Tibial nerve (tissue), 4 donors: Measurements from ENCODE around the gene CYP24A1. TPM values are rescaled to one million over a fixed set of nuclear protein-coding genes. Genes with fewer than 3 reads are reported as not detected.

Experiments
- DNase-seq, 2 donors: peaks; one replicate each; pipeline ENCODE4 v3.0.0-alpha.2; 2019; ENCODE audit warnings: low spot score in 2 of 2
- H3K27ac ChIP-seq, 4 donors: fragments of 200-600 bp; sonication (generic) in 3 of 4; one replicate each; pipeline ENCODE4 v1.5.1; 2017 to 2019; ENCODE audit warnings: mild to moderate bottlenecking in 1 of 4
- H3K27me3 ChIP-seq, 2 donors: fragments of 200-600 bp; sonication (generic) in 1 of 2; one replicate each; pipeline versions ENCODE4 v1.5.1 to v1.6.0; 2017 to 2019
- H3K36me3 ChIP-seq, 3 donors: fragments of 200-600 bp; sonication (generic); one replicate each; pipeline ENCODE4 v1.5.1; 2018 to 2019
- H3K4me1 ChIP-seq, 4 donors: fragments of 200-600 bp; sonication (generic) in 3 of 4; one replicate each; pipeline ENCODE4 v1.5.1; 2017 to 2019
- H3K4me3 ChIP-seq, 4 donors: fragments of 200-600 bp; sonication (generic) in 3 of 4; one replicate each; pipeline ENCODE4 v1.5.1; 2017 to 2019; ENCODE audit warnings: mild to moderate bottlenecking in 1 of 4, moderate library complexity in 1 of 4
- H3K9me3 ChIP-seq, 4 donors: fragments of 200-600 bp; sonication (generic) in 3 of 4; one replicate each; pipeline ENCODE4 v1.5.1; 2017 to 2019
- CTCF ChIP-seq, 5 experiments: fragments of 200-600 bp in 3 of 5; fragments of 450-650 bp in 2 of 5; sonication (generic) in 3 of 5; IDR thresholded peaks; one replicate each; pipeline ENCODE4 v1.5.1; 2016 to 2019; ENCODE audit warnings: antibody characterized with exemption in 5 of 5, mild to moderate bottlenecking in 3 of 5, moderate library complexity in 2 of 5
- EP300 ChIP-seq, 2 donors: sonication (generic); formaldehyde crosslinking; IDR thresholded peaks; one replicate each; pipeline ENCODE4 v1.6.1; 2017; ENCODE audit warnings: antibody characterized with exemption in 2 of 2, mild to moderate bottlenecking in 1 of 2
- POLR2A ChIP-seq, 2 donors: fragments of 450-650 bp; IDR thresholded peaks; one replicate each; pipeline ENCODE4 v1.6.1; 2017; ENCODE audit warnings: antibody characterized with exemption in 2 of 2, mild to moderate bottlenecking in 2 of 2, moderate library complexity in 2 of 2
- WGBS, 2 donors: methylation state at CpG; one replicate each; pipeline ENCODE4 v1.1.5; 2018; 5-methylcytosine and 5-hydroxymethylcytosine counted together
- total RNA-seq, 4 donors: library from RNA; depleted of rRNA; stranded (reverse); fragments of >200 nt; gene quantifications; one replicate each; pipeline ENCODE4 v1.1.0, GENCODE V29; 2016

The CYP24A1 gene
- total RNA-seq, 4 donors from 2014 or later: not detected

GRCh38 chr20:54207743-54208547 lies 34.2 kb upstream of the CYP24A1 start, which contains the start of gene PFDN4:
Gene PFDN4 (plus strand): TSS chr20:54208087. CDS start chr20:54208101, 14 bp downstream.
- Histone ChIP-seq H3K4me3 (peak within 1 kb of the TSS; percentile 61 to 95 (median 93)), H3K4me1 (peaks cover 0 to 41% (median 11%) of the 10 kb centered on the region in 4 donors), H3K27ac (peak within 1 kb of the TSS; percentile 90 to 100 (median 98)), H3K9me3 (no peaks in the 10 kb centered on the region), H3K36me3 (peaks cover 0 to 12% (median 0%) of the 10 kb centered on the region in 3 donors), H3K27me3 (no peaks in the 10 kb centered on the region)
- peak; percentile 62 to 72 for DNase-seq
- WGBS, 2 donors: 1 to 2% methylated on average over 20 to 35 of the region's 76 CpGs
- TF ChIP-seq POLR2A (IDR thresholded peaks at IDR 0.05) (peak in 1 of 2 donors; percentile 56), CTCF (IDR thresholded peaks at IDR 0.05) (peak; percentile 77 to 96 (median 86)), EP300 (IDR thresholded peaks at IDR 0.05) (peak; percentile 41 to 86)

- Histone ChIP-seq H3K4me1 (peaks cover 0 to 38% (median 9%) of the 10 kb centered on the region in 4 donors), H3K27me3 (no peaks in the 10 kb centered on the region), H3K9me3 (no peaks in the 10 kb centered on the region), H3K4me3 (peak overlapping the region; percentile 61 to 95 (median 93)), H3K27ac (peak overlapping the region; percentile 90 to 100 (median 98)), H3K36me3 (peaks cover 0 to 12% (median 0%) of the 10 kb centered on the region in 3 donors)
- WGBS, 2 donors: 53 to 57% methylated on average over 7 of the region's 7 CpGs
- no peak for DNase-seq
- TF ChIP-seq POLR2A (IDR thresholded peaks at IDR 0.05) (no peak), EP300 (IDR thresholded peaks at IDR 0.05) (no peak), CTCF (IDR thresholded peaks at IDR 0.05) (no peak)
Measured at GRCh38 chr20:54207053-54207742, 33.4 kb upstream of the CYP24A1 start.

- 70 to 77% methylated on average over 8 of the region's 8 CpGs for WGBS, 2 donors
- no peaks in the 10 kb centered on the region for H3K36me3 ChIP-seq
- H3K27me3 ChIP-seq: no peaks in the 10 kb centered on the region
- H3K27ac ChIP-seq: no peak overlapping the region
- H3K4me1 ChIP-seq: peaks cover 0 to 22% (median 8%) of the 10 kb centered on the region in 4 donors
- no peak for TF ChIP-seq CTCF (IDR thresholded peaks at IDR 0.05)
- TF ChIP-seq EP300 (IDR thresholded peaks at IDR 0.05): no peak
- no peak for TF ChIP-seq POLR2A (IDR thresholded peaks at IDR 0.05)
- no peak overlapping the region for H3K4me3 ChIP-seq
- no peaks in the 10 kb centered on the region for H3K9me3 ChIP-seq
- DNase-seq: no peak
Measured at GRCh38 chr20:54205450-54205849, 31.7 kb upstream of the CYP24A1 start.

GRCh38 chr20:54204481-54204880 lies 30.7 kb upstream of the CYP24A1 start:
- no peak for DNase-seq
- H3K9me3 ChIP-seq: no peaks in the 10 kb centered on the region
- 89 to 91% methylated on average over 5 of the region's 5 CpGs for WGBS, 2 donors

More at GRCh38 chr20:54204481-54204880, 30.7 kb upstream of the CYP24A1 start:
- Histone ChIP-seq H3K4me3 (no peak overlapping the region), H3K36me3 (no peaks in the 10 kb centered on the region), H3K27ac (no peak overlapping the region), H3K4me1 (peaks cover 0 to 12% (median 4%) of the 10 kb centered on the region in 4 donors), H3K27me3 (no peaks in the 10 kb centered on the region)
- no peak for TF ChIP-seq CTCF (IDR thresholded peaks at IDR 0.05)
- no peak for TF ChIP-seq POLR2A (IDR thresholded peaks at IDR 0.05)
- TF ChIP-seq EP300 (IDR thresholded peaks at IDR 0.05): no peak
